HCT116 (cell line): Measurements from ENCODE around the gene PIK3R1. TPM values are rescaled to one million over a fixed set of nuclear protein-coding genes. Genes with fewer than 3 reads are reported as not detected.

Source experiments
- ATAC-seq: fragments of 200-7000 bp; cut with Tn5 transposase; 2 replicates; pipeline ENCODE4 v1.9.1; 2020; ENCODE audit warnings: mild to moderate bottlenecking, moderate library complexity
- BruUV-seq: library from RNA; stranded (reverse); fragments of 400-500 nt; replicated peaks from 2 replicates; lab custom pipeline; 2021; lab: Mats Ljungman, UMichigan
- CTCF ChIA-PET: fragments of 300-600 bp; sonication (Branson Sonifier 250); formaldehyde crosslinking; loops from one replicate; lab custom pipeline; 2021; ENCODE audit warnings: antibody characterized with exemption; lab: Charles Lee
- POLR2A ChIA-PET: fragments of 300-600, 350-600 bp; sonication (Branson Sonifier 250); formaldehyde crosslinking; loops from one replicate; lab custom pipeline; 2021; ENCODE audit warnings: antibody characterized with exemption; lab: Charles Lee
- RAD21 ChIA-PET, 2 experiments: fragments of 300-600 bp; sonication (Branson Sonifier 250); formaldehyde crosslinking; loops; one replicate each; lab custom pipeline; 2023; ENCODE audit warnings: low total read pairs in 2 of 2; ENCODE audit not compliant: uncharacterized antibody in 2 of 2, unreplicated experiment in 2 of 2, low non-redundant PET in 1 of 2; lab: Charles Lee
- DNase-seq: peaks from one replicate; pipeline ENCODE4 v3.0.0-alpha.2; 2010; ENCODE audit warnings: low read depth, low spot score
- H2AFZ ChIP-seq: fragments of 200-600 bp; shearing (Covaris generic), sonication (generic); 2 replicates; pipeline ENCODE4 v1.6.1; 2017; ENCODE audit warnings: low read depth, mixed run types, mixed read lengths, antibody characterized with exemption, low read length; ENCODE audit not compliant: poor library complexity, severe bottlenecking
- H3K27ac ChIP-seq: 2 replicates; pipeline ENCODE4 v1.5.1; 2012; ENCODE audit warnings: low read depth, low read length
- H3K27me3 ChIP-seq: fragments of 200-600 bp; sonication (generic); 2 replicates; pipeline ENCODE4 v1.6.1; 2016; ENCODE audit warnings: mixed run types, low read length, mixed read lengths; ENCODE audit not compliant: insufficient read depth
- H3K36me3 ChIP-seq, 2 experiments: fragments of 200-500 bp in 1 of 2; fragments of 200-600 bp in 1 of 2; sonication (Bioruptor generic) in 1 of 2; sonication (generic) in 1 of 2; 2 replicates each; pipeline versions ENCODE4 v1.5.1 to v1.6.1; 2014 to 2016; ENCODE audit warnings: low read length in 2 of 2, inconsistent platforms in 1 of 2, mixed read lengths in 1 of 2, mixed run types in 1 of 2; ENCODE audit not compliant: insufficient read depth in 2 of 2, control insufficient read depth in 1 of 2
- H3K4me1 ChIP-seq, 2 experiments: fragments of 200-600 bp in 1 of 2; sonication (generic) in 1 of 2; 2 replicates each; pipeline versions ENCODE4 v1.5.1 to v1.6.1; 2012 to 2017; ENCODE audit warnings: low read length in 2 of 2, inconsistent platforms in 1 of 2, mild to moderate bottlenecking in 1 of 2, mixed read lengths in 1 of 2, mixed run types in 1 of 2, moderate library complexity in 1 of 2; ENCODE audit not compliant: insufficient read depth in 2 of 2, control insufficient read depth in 1 of 2
- H3K4me2 ChIP-seq: fragments of 200-600 bp; sonication (generic); 2 replicates; pipeline ENCODE4 v1.6.1; 2017; ENCODE audit warnings: mixed run types, low read length, mixed read lengths
- H3K4me3 ChIP-seq, 2 experiments: fragments of 200-600 bp in 1 of 2; sonication (generic) in 1 of 2; replicated peaks in 1 of 2; 2 replicates each; pipeline ENCODE4 v1.5.1; 2011 to 2016; ENCODE audit warnings: low read length in 2 of 2, control low read depth in 1 of 2, low read depth in 1 of 2, mild to moderate bottlenecking in 1 of 2, mixed read lengths in 1 of 2, mixed run types in 1 of 2
- H3K79me2 ChIP-seq: fragments of 200-600 bp; sonication (generic); 2 replicates; pipeline ENCODE4 v1.6.1; 2017; ENCODE audit warnings: mild to moderate bottlenecking, mixed run types, low read length, moderate library complexity, mixed read lengths; ENCODE audit not compliant: insufficient read depth
- H3K9ac ChIP-seq: fragments of 200-600 bp; sonication (generic); 2 replicates; pipeline ENCODE4 v1.6.1; 2016; ENCODE audit warnings: low read length, mixed read lengths
- H3K9me2 ChIP-seq: fragments of 200-600 bp; sonication (generic), shearing (Covaris generic); 2 replicates; pipeline ENCODE4 v1.6.1; 2017; ENCODE audit warnings: mixed run types, mild to moderate bottlenecking, moderate library complexity; ENCODE audit not compliant: insufficient read depth
- H3K9me3 ChIP-seq, 2 experiments: fragments of 200-500 bp in 1 of 2; fragments of 200-600 bp in 1 of 2; sonication (Bioruptor generic) in 1 of 2; sonication (generic) in 1 of 2; 2 replicates each; pipeline ENCODE4 v1.6.1; 2014 to 2017; ENCODE audit warnings: low read length in 2 of 2, mixed read lengths in 2 of 2, inconsistent platforms in 1 of 2, low read depth in 1 of 2, mild to moderate bottlenecking in 1 of 2, mixed run types in 1 of 2, moderate library complexity in 1 of 2; ENCODE audit not compliant: control insufficient read depth in 1 of 2, insufficient read depth in 1 of 2
- H4K20me1 ChIP-seq: fragments of 200-600 bp; sonication (generic), shearing (Covaris generic); 2 replicates; pipeline ENCODE4 v1.6.1; 2017; ENCODE audit warnings: mixed run types, mild to moderate bottlenecking, moderate library complexity; ENCODE audit not compliant: insufficient read depth
- EGR1 ChIP-seq: IDR thresholded peaks from 2 replicates; pipeline ENCODE4 v1.6.1; 2012; ENCODE audit warnings: low read depth
- ELF1 ChIP-seq: IDR thresholded peaks from 2 replicates; pipeline ENCODE4 v1.6.1; 2012; ENCODE audit warnings: low read depth, borderline replicate concordance
- EZH2 ChIP-seq: fragments of 200-600 bp; sonication (generic); IDR thresholded peaks from 2 replicates; pipeline ENCODE4 v1.6.1; 2017; ENCODE audit warnings: antibody characterized with exemption, mixed run types
- POLR2A ChIP-seq: IDR thresholded peaks from 2 replicates; pipeline ENCODE4 v1.7.0; 2011; ENCODE audit warnings: borderline replicate concordance; ENCODE audit not compliant: insufficient read depth, insufficient read length; ENCODE audit errors: extremely low read depth
- POLR2AphosphoS5 ChIP-seq: IDR thresholded peaks from 2 replicates; pipeline ENCODE4 v1.6.1; 2011; ENCODE audit warnings: mild to moderate bottlenecking, low read depth, low read length, moderate library complexity
- SIN3A ChIP-seq: IDR thresholded peaks from 2 replicates; pipeline ENCODE4 v1.6.1; 2012; ENCODE audit warnings: low read depth
- TCF7L2 ChIP-seq: IDR thresholded peaks from 2 replicates; pipeline ENCODE4 v1.7.0; 2011; ENCODE audit warnings: borderline replicate concordance, inconsistent platforms; ENCODE audit not compliant: insufficient read depth, insufficient read length; ENCODE audit errors: extremely low read depth
- ZFX ChIP-seq: fragments of 450-650 bp; IDR thresholded peaks from 2 replicates; pipeline ENCODE4 v1.6.1; 2017
- ZNF274 ChIP-seq: fragments of 200-500 bp; sonication (Bioruptor generic); IDR thresholded peaks from 2 replicates; pipeline ENCODE4 v1.6.1; 2014; ENCODE audit warnings: mild to moderate bottlenecking, low read depth, low read length, inconsistent platforms
- intact Hi-C: fragments of 100-400 bp; cut with micrococcal nuclease; formaldehyde crosslinking; loops from 2 replicates; pipeline ENCODE4 v1.10.0; 2022
- total RNA-seq: library from RNA; stranded (reverse); gene quantifications from one replicate; pipeline ENCODE4 v1.2.1, GENCODE V29; 2021; ENCODE audit not compliant: unreplicated experiment
- TF ChIP-seq, protein P1 (sequence below), 3 experiments: fragments of 200-600 bp in 1 of 3; sonication (generic) in 1 of 3; IDR thresholded peaks in 2 of 3; conservative IDR thresholded peaks in 1 of 3; 2 replicates each; pipeline ENCODE4 v1.5.1; 2012 to 2017; ENCODE audit warnings: low read depth in 2 of 3, low read length in 2 of 3, antibody characterized with exemption in 1 of 3, borderline replicate concordance in 1 of 3, control low read depth in 1 of 3, mild to moderate bottlenecking in 1 of 3, mixed read lengths in 1 of 3, mixed run types in 1 of 3, moderate library complexity in 1 of 3; ENCODE audit not compliant: insufficient read depth in 1 of 3

The PIK3R1 gene
- total RNA-seq, 1 experiment from 2014 or later: 7.2 TPM

DNA sequence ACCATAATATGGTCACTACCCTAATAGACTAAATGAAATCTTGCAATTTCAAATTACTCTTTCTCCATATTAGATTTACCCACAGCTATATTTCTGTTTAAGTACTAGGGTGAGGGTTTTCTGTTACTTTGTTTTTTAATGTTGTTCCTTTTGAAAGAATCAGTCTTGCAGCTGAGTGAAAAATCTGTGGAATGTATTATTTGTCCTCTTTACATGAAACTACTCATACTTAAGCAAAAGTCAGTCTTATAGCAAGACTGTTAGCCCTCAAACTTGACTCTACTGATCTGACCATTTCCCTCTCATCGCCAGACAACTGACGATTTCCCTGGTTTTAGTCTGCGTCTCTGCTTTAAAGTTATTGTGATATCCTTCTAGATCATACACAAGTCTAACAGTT is 84.0 kb downstream of the PIK3R1 start:
- no peak overlapping the region for H3K4me3 ChIP-seq
- no peak overlapping the region for H3K27ac ChIP-seq
- no peaks in the 10 kb centered on the region for H3K79me2 ChIP-seq
- H3K4me1 ChIP-seq: peaks cover 3 to 11% of the 10 kb centered on the region in 2 experiments; a peak in 2 of 4 replicates
- no peaks in the 10 kb centered on the region for H3K9me2 ChIP-seq
- H3K9me3 ChIP-seq: no peaks in the 10 kb centered on the region
- ATAC-seq: no peak
- TF ChIP-seq, protein P1, sequence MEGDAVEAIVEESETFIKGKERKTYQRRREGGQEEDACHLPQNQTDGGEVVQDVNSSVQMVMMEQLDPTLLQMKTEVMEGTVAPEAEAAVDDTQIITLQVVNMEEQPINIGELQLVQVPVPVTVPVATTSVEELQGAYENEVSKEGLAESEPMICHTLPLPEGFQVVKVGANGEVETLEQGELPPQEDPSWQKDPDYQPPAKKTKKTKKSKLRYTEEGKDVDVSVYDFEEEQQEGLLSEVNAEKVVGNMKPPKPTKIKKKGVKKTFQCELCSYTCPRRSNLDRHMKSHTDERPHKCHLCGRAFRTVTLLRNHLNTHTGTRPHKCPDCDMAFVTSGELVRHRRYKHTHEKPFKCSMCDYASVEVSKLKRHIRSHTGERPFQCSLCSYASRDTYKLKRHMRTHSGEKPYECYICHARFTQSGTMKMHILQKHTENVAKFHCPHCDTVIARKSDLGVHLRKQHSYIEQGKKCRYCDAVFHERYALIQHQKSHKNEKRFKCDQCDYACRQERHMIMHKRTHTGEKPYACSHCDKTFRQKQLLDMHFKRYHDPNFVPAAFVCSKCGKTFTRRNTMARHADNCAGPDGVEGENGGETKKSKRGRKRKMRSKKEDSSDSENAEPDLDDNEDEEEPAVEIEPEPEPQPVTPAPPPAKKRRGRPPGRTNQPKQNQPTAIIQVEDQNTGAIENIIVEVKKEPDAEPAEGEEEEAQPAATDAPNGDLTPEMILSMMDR (IDR thresholded peaks at IDR 0.05 in 2 of 3, conservative IDR thresholded peaks at IDR 0.05 in 1 of 3; ENCODE audit: borderline replicate concordance in 1 of 3, insufficient read depth in 1 of 3, low read depth in 2 of 3, low read length in 2 of 3): no peak
- TF ChIP-seq ZNF274 (no peak), EGR1 (no peak), TCF7L2 (no peak), POLR2A (no peak), EZH2 (no peak), ZFX (no peak), ELF1 (no peak), SIN3A (no peak), POLR2AphosphoS5 (no peak)
- ChIA-PET POLR2A (no interaction called here), CTCF (interaction anchor here (1.2 kb wide), 1 partner anchor 13 kb away, joined by 6 read pairs; no protein-coding TSS in a partner anchor), RAD21 (no interaction called here)
- no peak overlapping the region for H3K9ac ChIP-seq
- H2AFZ ChIP-seq: no peak overlapping the region
- no peaks in the 10 kb centered on the region for H3K27me3 ChIP-seq
- intact Hi-C loops: no loop called here
- DNase-seq: no peak
- H3K4me2 ChIP-seq: no peak overlapping the region
- H3K36me3 ChIP-seq: 0 out of 4 replicates have a peak, but pooled peaks cover 5 to 7% of the 10 kb centered on the region in 2 experiments
- BruUV-seq: no TSS peak
- H4K20me1 ChIP-seq: no peaks in the 10 kb centered on the region
